ENCODE data around the gene HJURP. TPM values are rescaled to one million over a fixed set of nuclear protein-coding genes. Genes with fewer than 3 reads are reported as not detected.

The HJURP gene
- total RNA-seq, 1 experiment from 2014 or later = 49.7 TPM

DNA sequence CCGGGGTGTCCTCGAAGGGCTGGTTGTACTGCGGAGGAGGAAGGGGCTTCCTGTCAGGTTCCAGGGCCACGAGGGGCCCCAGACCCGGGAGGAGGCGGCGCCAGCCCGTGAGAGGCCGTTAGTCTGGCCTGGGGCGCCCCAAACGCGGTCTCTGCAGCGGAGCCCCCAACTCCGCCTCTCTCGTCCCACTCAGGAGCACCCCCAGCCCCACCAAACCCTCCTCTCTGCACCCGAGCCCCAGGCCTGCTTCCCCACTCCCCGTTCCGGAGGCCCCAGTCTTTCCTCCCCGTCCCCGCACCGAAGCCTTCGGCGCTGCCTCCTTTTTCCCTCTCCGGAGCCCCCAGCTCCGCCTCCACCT, 473 bp downstream of the HJURP start:
- H3K9me3 ChIP-seq (ENCODE audit: control insufficient read depth, low read depth, low read length) = no peaks in the 10 kb centered on the region
- WGBS (ENCODE audit: extremely low coverage, insufficient read length, low lambda C conversion rate) = no CpG with 5 or more reads among the region's 25 CpGs
- H3K18ac ChIP-seq (ENCODE audit: insufficient read length, low read depth, low read length) = peak overlapping the region; percentile 97
- peaks cover 3% of the 10 kb centered on the region for H3K79me1 ChIP-seq (ENCODE audit: insufficient read depth, low read depth, low read length, poor library complexity, severe bottlenecking)
- no peaks in the 10 kb centered on the region for H4K20me1 ChIP-seq (ENCODE audit: control insufficient read depth, insufficient read depth, insufficient read length)
- H3K4me3 Mint-ChIP-seq = peak overlapping the region; percentile 95 to 99
- no peak overlapping the region for H2AFZ ChIP-seq (ENCODE audit: low read length)
- no peak overlapping the region for H2BK15ac ChIP-seq (ENCODE audit: low read depth, low read length)
- H3K4me1 ChIP-seq (ENCODE audit: insufficient read depth, low read length) = peaks cover 2% of the 10 kb centered on the region; the same call in 1 of the 2 replicates
- H4K5ac ChIP-seq (ENCODE audit: insufficient read length, low read depth, low read length) = no peak overlapping the region
- no peak overlapping the region for H2BK120ac ChIP-seq (ENCODE audit: low read depth, low read length, poor library complexity, severe bottlenecking)
- no peak overlapping the region for H3K27ac ChIP-seq (ENCODE audit: insufficient read length, low read depth, low read length)
- H3K27me3 Mint-ChIP-seq (ENCODE audit: low read depth) = no peaks in the 10 kb centered on the region; the same call in 1 of the 2 replicates
- no peak overlapping the region for H2BK12ac ChIP-seq (ENCODE audit: insufficient read length, low read depth, low read length)
- H3K14ac ChIP-seq (ENCODE audit: insufficient read depth, low read length) = peak overlapping the region; percentile 97
- H3K56ac ChIP-seq (ENCODE audit: insufficient read length, low read depth, low read length) = no peak overlapping the region
- peak overlapping the region; percentile 39 for H2BK5ac ChIP-seq (ENCODE audit: insufficient read length, low read length)
- H2BK20ac ChIP-seq (ENCODE audit: low read depth, low read length, poor library complexity, severe bottlenecking) = no peak overlapping the region
- H3K9me3 Mint-ChIP-seq = no peaks in the 10 kb centered on the region; a peak in 1 of 5 replicates
- DNase-seq = no peak
- peaks cover 11% of the 10 kb centered on the region for H3K23me2 ChIP-seq (ENCODE audit: insufficient read length, low read depth, low read length, poor library complexity, severe bottlenecking)
- peaks cover 25% of the 10 kb centered on the region; the same call in 1 of the 2 replicates for H3K79me2 ChIP-seq (ENCODE audit: insufficient read depth, low read length)
- H4K91ac ChIP-seq (ENCODE audit: insufficient read length, low read depth, low read length) = no peak overlapping the region
- H3K36me3 Mint-ChIP-seq (ENCODE audit: insufficient read depth in 1 of 3, low read depth in 3 of 3) = peaks cover 27 to 41% (median 39%) of the 10 kb centered on the region in 3 experiments
- H3T11ph ChIP-seq (ENCODE audit: low read length) = no peak overlapping the region
- H2AK5ac ChIP-seq (ENCODE audit: insufficient read length, low read length) = no peak overlapping the region
- H4K8ac ChIP-seq (replicated peaks; ENCODE audit: insufficient read length, low read depth, low read length) = no peak overlapping the region
- H3K23ac ChIP-seq (ENCODE audit: insufficient read length, low read depth, low read length) = no peak overlapping the region
- peak overlapping the region; percentile 83 for H3K4me2 ChIP-seq (ENCODE audit: insufficient read depth, insufficient read length, low read length)
- H3K4ac ChIP-seq (ENCODE audit: low read depth, low read length) = 0 out of 2 replicates have a peak overlapping the region, but pooled peaks have one; percentile 8
- no peaks in the 10 kb centered on the region for H3K27me3 ChIP-seq (ENCODE audit: insufficient read depth, low read length)
- peak overlapping the region in 2 of 3 experiments; percentile 95 to 99; a peak in 5 of 7 replicates for H3K27ac Mint-ChIP-seq
- peak overlapping the region; percentile 80 for H3K9ac ChIP-seq (ENCODE audit: extremely low read depth, insufficient read length, low read length)
- H3K4me1 Mint-ChIP-seq = peaks cover 24 to 27% of the 10 kb centered on the region in 2 experiments
- TF ChIP-seq CTCF (conservative IDR thresholded peaks at IDR 0.05) = no peak

Data from H9 (cell line).